B cell (primary cell): Measurements from ENCODE around the gene OR51B2.

Source experiments
- CTCF ChIP-seq: fragments of 200-600 bp; IDR thresholded peaks from one replicate; pipeline ENCODE4 v1.8.0; 2022; ENCODE audit warnings: antibody characterized with exemption, mild to moderate bottlenecking
- EZH2 ChIP-seq: IDR thresholded peaks from 2 replicates; pipeline ENCODE4 v1.6.1; 2012; ENCODE audit warnings: borderline replicate concordance, low read depth, mild to moderate bottlenecking, moderate library complexity, low read length; ENCODE audit not compliant: insufficient read depth, poor library complexity, severe bottlenecking

- TF ChIP-seq CTCF (no peak), EZH2 (no peak)
Observed at GRCh38 chr11:5362017-5362625, 38.0 kb upstream of the OR51B2 start.
